GM12878 (cell line): ENCODE results near the gene ZBTB16. TPM values are rescaled to one million over a fixed set of nuclear protein-coding genes. Genes with fewer than 3 reads are reported as not detected.

ENCODE experiments used
- ATAC-seq: fragments of 200-7000 bp; cut with Tn5 transposase; 3 replicates; pipeline ENCODE4 v1.9.1; 2020; ENCODE audit warnings: mild to moderate bottlenecking, moderate library complexity
- BruUV-seq: library from RNA; stranded (reverse); fragments of 400-500 nt; replicated peaks from 2 replicates; lab custom pipeline; 2021; lab: Mats Ljungman, UMichigan
- CTCF ChIA-PET: fragments of 300-600 bp; sonication (Branson Sonifier 250); formaldehyde crosslinking; extraction: SDS; loops from one replicate; lab custom pipeline; 2021; ENCODE audit warnings: inconsistent platforms; lab: Yijun Ruan, JAX
- POLR2A ChIA-PET: fragments of 350-600 bp; formaldehyde crosslinking; extraction: SDS; loops from one replicate; lab custom pipeline; 2021; ENCODE audit warnings: inconsistent platforms; lab: Charles Lee
- RAD21 ChIA-PET: fragments of 300-600 bp; sonication (Branson Sonifier 250); formaldehyde crosslinking; loops from one replicate; lab custom pipeline; 2023; ENCODE audit warnings: antibody characterized with exemption; ENCODE audit not compliant: unreplicated experiment; lab: Charles Lee
- SMC1A ChIA-PET: fragments of 300-600 bp; sonication (Branson Sonifier 250); formaldehyde crosslinking; loops from one replicate; lab custom pipeline; 2023; ENCODE audit not compliant: unreplicated experiment, uncharacterized antibody; lab: Charles Lee
- DNase-seq: peaks from one replicate; pipeline ENCODE4 v3.0.0-alpha.2; 2011; ENCODE audit warnings: low read depth, low spot score
- FAIRE-seq: peaks from 3 replicates; lab custom pipeline; 2011; peaks lifted over from hg19 to GRCh38; lab: Jason Lieb, UNC
- H2AFZ ChIP-seq: 2 replicates; pipeline ENCODE4 v1.6.0; 2011; ENCODE audit warnings: low read depth, low read length, control low read depth; ENCODE audit not compliant: control insufficient read depth
- H3K27ac ChIP-seq: 2 replicates; pipeline ENCODE4 v1.5.1; 2011; ENCODE audit warnings: control low read depth; ENCODE audit not compliant: control insufficient read depth, insufficient read depth
- H3K27me3 ChIP-seq, 2 experiments: replicated peaks in 1 of 2; 2 replicates each; pipeline versions ENCODE4 v1.6.0 to v1.6.1; 2011; ENCODE audit warnings: low read length in 1 of 2; ENCODE audit not compliant: control insufficient read depth in 2 of 2, insufficient read depth in 2 of 2
- H3K36me3 ChIP-seq, 2 experiments: 2 replicates each; pipeline ENCODE4 v1.5.1; 2011; ENCODE audit warnings: low read length in 1 of 2; ENCODE audit not compliant: control insufficient read depth in 2 of 2, insufficient read depth in 2 of 2
- H3K4me1 ChIP-seq: 2 replicates; pipeline ENCODE4 v1.6.1; 2011; ENCODE audit warnings: mild to moderate bottlenecking, low read length, moderate library complexity, mixed read lengths; ENCODE audit not compliant: control insufficient read depth, insufficient read depth
- H3K4me2 ChIP-seq: 2 replicates; pipeline ENCODE4 v1.6.0; 2011; ENCODE audit warnings: control low read depth; ENCODE audit not compliant: control insufficient read depth, insufficient read depth
- H3K4me3 ChIP-seq: fragments of 200-600 bp; sonication (generic); 2 replicates; pipeline ENCODE4 v1.5.1; 2016
- H3K79me2 ChIP-seq: 2 replicates; pipeline ENCODE4 v1.6.0; 2011; ENCODE audit warnings: low read length; ENCODE audit not compliant: control insufficient read depth, insufficient read depth
- H3K9ac ChIP-seq: 2 replicates; pipeline ENCODE4 v1.8.0; 2011; ENCODE audit warnings: low read length, control low read depth, mixed read lengths; ENCODE audit not compliant: control insufficient read depth, insufficient read depth
- H3K9me3 ChIP-seq: replicated peaks from 3 replicates; pipeline ENCODE4 v1.5.1; 2011; ENCODE audit warnings: mild to moderate bottlenecking, low read length; ENCODE audit not compliant: control insufficient read depth, insufficient read depth
- H4K20me1 ChIP-seq: 2 replicates; pipeline ENCODE4 v1.6.0; 2011; ENCODE audit not compliant: control insufficient read depth, insufficient read depth
- GATAD2B ChIP-seq: fragments of 450-650 bp; conservative IDR thresholded peaks from 2 replicates; pipeline ENCODE4 v1.6.1; 2017; ENCODE audit warnings: low read depth, mild to moderate bottlenecking, moderate library complexity
- JUNB ChIP-seq: IDR thresholded peaks from 2 replicates; pipeline ENCODE4 v1.6.1; 2016; ENCODE audit warnings: antibody characterized with exemption, mild to moderate bottlenecking
- KLF5 ChIP-seq: fragments of 450-650 bp; IDR thresholded peaks from 2 replicates; pipeline ENCODE4 v1.6.1; 2014; ENCODE audit warnings: mild to moderate bottlenecking; ENCODE audit not compliant: partially characterized antibody
- MAX ChIP-seq: IDR thresholded peaks from 2 replicates; pipeline ENCODE4 v1.6.1; 2012; ENCODE audit warnings: low read depth, low read length, improper control_type of control experiment
- NBN ChIP-seq: fragments of 450-650 bp; IDR thresholded peaks from 2 replicates; pipeline ENCODE4 v1.6.1; 2016
- NR2C2 ChIP-seq: IDR thresholded peaks from 2 replicates; pipeline ENCODE4 v1.6.1; 2011; ENCODE audit warnings: borderline replicate concordance, low read depth; ENCODE audit not compliant: control insufficient read depth, insufficient read length
- RAD21 ChIP-seq: IDR thresholded peaks from 2 replicates; pipeline ENCODE4 v1.6.1; 2011; ENCODE audit warnings: mild to moderate bottlenecking, low read depth, low read length, moderate library complexity; ENCODE audit not compliant: insufficient read depth
- ZNF622 ChIP-seq: fragments of 450-650 bp; IDR thresholded peaks from 2 replicates; pipeline ENCODE4 v1.6.1; 2017; ENCODE audit warnings: mild to moderate bottlenecking, inconsistent platforms
- WGBS: methylation state at CpG from one replicate; pipeline ENCODE4 v1.1.6; 2016; ENCODE audit warnings: low lambda C conversion rate; ENCODE audit not compliant: insufficient replicate concordance, insufficient coverage; ENCODE audit errors: missing lambda C conversion rate; 5-methylcytosine and 5-hydroxymethylcytosine counted together
- in situ Hi-C: fragments of 300-500 bp; cut with MboI; formaldehyde crosslinking; loops from 9 replicates; pipeline ENCODE4 v1.14.3; 2018; ENCODE audit warnings: mixed read lengths
- intact Hi-C: fragments of 100-400 bp; cut with micrococcal nuclease; formaldehyde crosslinking; loops from one replicate; pipeline ENCODE4 v1.14.2; 2022; ENCODE audit not compliant: unreplicated experiment
- polyA plus RNA-seq, 11 experiments: library from polyadenylated mRNA; depleted of rRNA in 4 of 11; unstranded in 6 of 11; stranded (reverse) in 5 of 11; fragments of >200 nt; fragmentation: Nextera tagmentation in 4 of 11; fragmentation: Illumina TruSeq in 1 of 11; extraction: Ambion mirVana in 4 of 11; extraction: Trizol in 1 of 11; gene quantifications; 1 replicate in 1 of 11; 2 replicates in 10 of 11; pipeline versions ENCODE4 v1.2.1 to v1.2.3, GENCODE V29; 2011 to 2016; ENCODE audit warnings: inconsistent platforms in 2 of 11, missing spikeins in 2 of 11, low read depth in 1 of 11
- total RNA-seq, 4 experiments: library from RNA; depleted of rRNA in 3 of 4; stranded (reverse); fragments of >200 nt in 3 of 4; fragmentation: Illumina TruSeq in 1 of 4; extraction: Trizol in 1 of 4; gene quantifications; 2 replicates each; pipeline versions ENCODE4 v1.2.1 to v1.2.3, GENCODE V29; 2013 to 2021
- TF ChIP-seq, protein P1 (sequence below): fragments of 450-650 bp; formaldehyde crosslinking; IDR thresholded peaks from 2 replicates; pipeline ENCODE4 v1.5.0; 2022; ENCODE audit warnings: mild to moderate bottlenecking, missing genetic modification characterization

The ZBTB16 gene
- total and polyA plus RNA-seq, 10 of the 15 experiments (the other 5 are each of a cell fraction or from before 2014, with no cell fraction given), result 0.38 TPM; not detected in 9

GRCh38 chr11:114151631-114152030 lies 92.1 kb downstream of the ZBTB16 start:
- Histone ChIP-seq H3K9me3 (no peaks in the 10 kb centered on the region), H3K9ac (no peak overlapping the region), H4K20me1 (no peaks in the 10 kb centered on the region), H3K27me3 (peaks cover 0 to 2% of the 10 kb centered on the region in 2 experiments; a peak in 1 of 4 replicates), H2AFZ (no peak overlapping the region), H3K4me2 (no peak overlapping the region), H3K4me1 (no peaks in the 10 kb centered on the region), H3K27ac (no peak overlapping the region), H3K4me3 (no peak overlapping the region), H3K79me2 (no peaks in the 10 kb centered on the region), H3K36me3 (no peaks in the 10 kb centered on the region)
- BruUV-seq, result no TSS peak
- ChIA-PET CTCF (no interaction called here), POLR2A (no interaction called here), SMC1A (interaction anchor here (0.7 kb wide), 1 partner anchor 11 kb away, joined by 3 read pairs; no protein-coding TSS in a partner anchor), RAD21 (no interaction called here)
- ATAC-seq (no peak), FAIRE-seq (no peak), DNase-seq (no peak)
- 45% methylated on average over 2 of the region's 2 CpGs for WGBS
- in situ Hi-C loops (no loop called here), intact Hi-C loops (loop anchor here (5.0 kb wide), 1 partner anchor 51 kb away; no protein-coding TSS in a partner anchor)
- TF ChIP-seq MAX (no peak), GATAD2B (no peak), RAD21 (no peak), KLF5 (no peak), ZNF622 (no peak), JUNB (no peak), NBN (no peak), NR2C2 (no peak)
- TF ChIP-seq, protein P1, sequence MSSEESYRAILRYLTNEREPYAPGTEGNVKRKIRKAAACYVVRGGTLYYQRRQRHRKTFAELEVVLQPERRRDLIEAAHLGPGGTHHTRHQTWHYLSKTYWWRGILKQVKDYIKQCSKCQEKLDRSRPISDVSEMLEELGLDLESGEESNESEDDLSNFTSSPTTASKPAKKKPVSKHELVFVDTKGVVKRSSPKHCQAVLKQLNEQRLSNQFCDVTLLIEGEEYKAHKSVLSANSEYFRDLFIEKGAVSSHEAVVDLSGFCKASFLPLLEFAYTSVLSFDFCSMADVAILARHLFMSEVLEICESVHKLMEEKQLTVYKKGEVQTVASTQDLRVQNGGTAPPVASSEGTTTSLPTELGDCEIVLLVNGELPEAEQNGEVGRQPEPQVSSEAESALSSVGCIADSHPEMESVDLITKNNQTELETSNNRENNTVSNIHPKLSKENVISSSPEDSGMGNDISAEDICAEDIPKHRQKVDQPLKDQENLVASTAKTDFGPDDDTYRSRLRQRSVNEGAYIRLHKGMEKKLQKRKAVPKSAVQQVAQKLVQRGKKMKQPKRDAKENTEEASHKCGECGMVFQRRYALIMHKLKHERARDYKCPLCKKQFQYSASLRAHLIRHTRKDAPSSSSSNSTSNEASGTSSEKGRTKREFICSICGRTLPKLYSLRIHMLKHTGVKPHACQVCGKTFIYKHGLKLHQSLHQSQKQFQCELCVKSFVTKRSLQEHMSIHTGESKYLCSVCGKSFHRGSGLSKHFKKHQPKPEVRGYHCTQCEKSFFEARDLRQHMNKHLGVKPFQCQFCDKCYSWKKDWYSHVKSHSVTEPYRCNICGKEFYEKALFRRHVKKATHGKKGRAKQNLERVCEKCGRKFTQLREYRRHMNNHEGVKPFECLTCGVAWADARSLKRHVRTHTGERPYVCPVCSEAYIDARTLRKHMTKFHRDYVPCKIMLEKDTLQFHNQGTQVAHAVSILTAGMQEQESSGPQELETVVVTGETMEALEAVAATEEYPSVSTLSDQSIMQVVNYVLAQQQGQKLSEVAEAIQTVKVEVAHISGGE, result no peak
